ENCODE results near the gene M1AP. TPM values are rescaled to one million over a fixed set of nuclear protein-coding genes. Genes with fewer than 3 reads are reported as not detected.

M1AP gene
- total and polyA plus RNA-seq, 9 of the 15 experiments (the other 6 are each of a cell fraction or from before 2014, with no cell fraction given): 0.06 to 0.33 (median 0.11) TPM; not detected in 4

GRCh38 chr2:74625658-74626425, 22.3 kb downstream of the M1AP start (continued):
- TF ChIP-seq FOXM1 (IDR thresholded peaks at IDR 0.05; ENCODE audit: low read depth) (no peak), FOXM1 (CRISPR knock-in tag; IDR thresholded peaks at IDR 0.05; ENCODE audit: low read depth) (no peak), CEBPZ (IDR thresholded peaks at IDR 0.05; ENCODE audit: borderline replicate concordance, low read depth, low read length) (no peak), ZNF316 (IDR thresholded peaks at IDR 0.05) (peak; percentile 69; the same call in 1 of the 2 replicates), CTCF (IDR thresholded peaks at IDR 0.05 in 2 of 3, conservative IDR thresholded peaks at IDR 0.05 in 1 of 3; ENCODE audit: insufficient read depth in 2 of 3, low read depth in 1 of 3, low read length in 3 of 3) (peak in 1 of 3 experiments; percentile 37; a peak in 2 of 6 replicates), DACH1 (IDR thresholded peaks at IDR 0.05; ENCODE audit: partially characterized antibody) (no peak), NFE2L1 (tag; IDR thresholded peaks at IDR 0.05; ENCODE audit: borderline replicate concordance, low read depth) (peak; percentile 41; the same call in 1 of the 2 replicates), NKRF (IDR thresholded peaks at IDR 0.05; ENCODE audit: borderline replicate concordance) (no peak), SMAD2 (IDR thresholded peaks at IDR 0.05; ENCODE audit: low read depth, low read length) (no peak), XRCC3 (IDR thresholded peaks at IDR 0.05) (no peak), FIP1L1 (IDR thresholded peaks at IDR 0.05; ENCODE audit: low read depth, low read length, poor library complexity, severe bottlenecking) (no peak), NR3C1 (CRISPR knock-in tag; IDR thresholded peaks at IDR 0.05) (no peak), CREB5 (CRISPR knock-in tag; IDR thresholded peaks at IDR 0.05) (no peak), PTTG1 (tag; IDR thresholded peaks at IDR 0.05; ENCODE audit: low read depth) (no peak; the same call in 1 of the 2 replicates), L3MBTL2 (IDR thresholded peaks at IDR 0.05) (no peak; the same call in none of the 2 replicates), POLR2B (IDR thresholded peaks at IDR 0.05; ENCODE audit: low read depth, partially characterized antibody) (no peak), EZH2 (IDR thresholded peaks at IDR 0.05; ENCODE audit: borderline replicate concordance, low read depth, low read length) (no peak), ZNF586 (CRISPR knock-in tag; conservative IDR thresholded peaks at IDR 0.05) (no peak)
